GM12891 (cell line): ENCODE results near the gene UNC119B.

Experiments
- PAX5 ChIP-seq: IDR thresholded peaks from 2 replicates; pipeline ENCODE4 v1.6.1; 2011; ENCODE audit warnings: low read length, moderate library complexity, mild to moderate bottlenecking; ENCODE audit not compliant: insufficient read depth, severe bottlenecking
- POLR2A ChIP-seq: IDR thresholded peaks from 2 replicates; pipeline ENCODE4 v1.6.1; 2011; ENCODE audit warnings: low read depth, low read length, control low read depth
- POLR2AphosphoS5 ChIP-seq: IDR thresholded peaks from 2 replicates; pipeline ENCODE4 v1.6.1; 2011; ENCODE audit warnings: low read depth, low read length, control low read depth
- POU2F2 ChIP-seq: IDR thresholded peaks from 2 replicates; pipeline ENCODE4 v1.6.1; 2011; ENCODE audit warnings: low read depth, mild to moderate bottlenecking, control low read depth, low read length, moderate library complexity
- SPI1 ChIP-seq: IDR thresholded peaks from 2 replicates; pipeline ENCODE4 v1.6.1; 2011; ENCODE audit warnings: low read depth, low read length, control low read depth
- TAF1 ChIP-seq: IDR thresholded peaks from 2 replicates; pipeline ENCODE4 v1.6.1; 2011; ENCODE audit warnings: low read depth, low read length, control low read depth

DNA sequence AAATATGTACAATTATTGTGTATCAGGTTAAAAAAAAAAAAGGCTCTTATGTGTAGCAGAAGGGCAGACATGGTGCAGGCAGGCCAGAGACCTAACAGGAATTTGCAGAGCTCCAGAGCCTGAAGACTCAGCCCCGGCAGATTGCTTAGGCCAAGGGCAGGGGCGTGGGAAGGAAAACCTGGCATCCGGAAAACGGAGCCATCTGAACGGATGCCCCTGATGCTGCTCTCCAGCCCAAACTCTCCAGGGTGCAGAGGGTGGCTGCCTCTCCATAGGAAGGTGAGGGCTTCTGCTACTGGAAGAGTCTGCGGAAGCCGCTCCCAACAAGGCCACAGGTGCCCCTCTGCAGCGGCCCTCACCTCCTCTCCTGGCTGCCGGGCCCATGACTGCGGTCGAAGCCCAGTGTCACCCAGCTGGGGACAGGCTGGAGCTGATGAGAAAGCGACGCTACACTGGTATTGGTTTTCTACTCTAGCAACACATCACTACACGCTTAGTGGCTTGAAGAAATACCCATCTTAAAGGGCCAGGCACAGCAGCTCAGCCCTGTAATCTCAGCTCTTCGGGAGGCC, 34.8 kb downstream of the UNC119B start:
- TF ChIP-seq POLR2A (no peak), POU2F2 (no peak), TAF1 (no peak), POLR2AphosphoS5 (no peak), SPI1 (no peak), PAX5 (no peak)
